Fibroblast of the aortic adventitia (primary cell): ENCODE results near the gene TSPAN18. TPM values are rescaled to one million over a fixed set of nuclear protein-coding genes. Genes with fewer than 3 reads are reported as not detected.

Experiments
- DNase-seq: peaks from one replicate; pipeline ENCODE4 v3.0.0-alpha.2; 2010; ENCODE audit warnings: low read depth
- H3K4me3 ChIP-seq: 2 replicates; pipeline ENCODE4 v1.5.1; 2011; ENCODE audit warnings: low read depth, mild to moderate bottlenecking, control low read depth, low read length, moderate library complexity
- total RNA-seq: library from RNA; depleted of rRNA; stranded (reverse); fragments of >200 nt; gene quantifications from 2 replicates; pipeline ENCODE4 v1.2.3, GENCODE V29; 2012; ENCODE audit warnings: low replicate concordance
- TF ChIP-seq, protein P1 (sequence below): IDR thresholded peaks from 2 replicates; pipeline ENCODE4 v1.5.1; 2011; ENCODE audit warnings: mild to moderate bottlenecking, low read length, control low read depth, inconsistent platforms; ENCODE audit not compliant: insufficient read depth

The TSPAN18 gene
- total RNA-seq, 1 donor, result under 0.01 TPM

DNA sequence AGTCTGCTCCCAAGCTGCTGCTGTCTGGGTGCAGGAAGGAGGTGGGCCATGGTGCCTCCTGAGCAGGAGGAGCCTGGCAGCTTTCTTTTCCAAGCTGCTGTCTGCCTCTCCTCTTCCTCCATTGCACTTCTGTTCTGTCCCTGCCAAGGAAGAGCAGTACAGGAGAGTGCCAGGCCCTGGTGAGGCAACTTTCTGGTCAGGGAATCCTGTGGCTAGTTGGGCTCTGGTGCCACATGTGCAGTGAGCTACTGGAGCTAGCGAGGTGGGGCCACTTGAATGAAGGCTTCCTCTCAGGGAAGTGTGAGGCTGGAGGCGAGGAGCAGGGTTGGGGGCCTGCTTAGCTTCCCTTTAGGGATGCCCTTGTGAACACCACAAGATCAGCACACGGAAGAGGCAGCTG is 90.0 kb downstream of the TSPAN18 start:
- DNase-seq, result no peak
- TF ChIP-seq, protein P1, sequence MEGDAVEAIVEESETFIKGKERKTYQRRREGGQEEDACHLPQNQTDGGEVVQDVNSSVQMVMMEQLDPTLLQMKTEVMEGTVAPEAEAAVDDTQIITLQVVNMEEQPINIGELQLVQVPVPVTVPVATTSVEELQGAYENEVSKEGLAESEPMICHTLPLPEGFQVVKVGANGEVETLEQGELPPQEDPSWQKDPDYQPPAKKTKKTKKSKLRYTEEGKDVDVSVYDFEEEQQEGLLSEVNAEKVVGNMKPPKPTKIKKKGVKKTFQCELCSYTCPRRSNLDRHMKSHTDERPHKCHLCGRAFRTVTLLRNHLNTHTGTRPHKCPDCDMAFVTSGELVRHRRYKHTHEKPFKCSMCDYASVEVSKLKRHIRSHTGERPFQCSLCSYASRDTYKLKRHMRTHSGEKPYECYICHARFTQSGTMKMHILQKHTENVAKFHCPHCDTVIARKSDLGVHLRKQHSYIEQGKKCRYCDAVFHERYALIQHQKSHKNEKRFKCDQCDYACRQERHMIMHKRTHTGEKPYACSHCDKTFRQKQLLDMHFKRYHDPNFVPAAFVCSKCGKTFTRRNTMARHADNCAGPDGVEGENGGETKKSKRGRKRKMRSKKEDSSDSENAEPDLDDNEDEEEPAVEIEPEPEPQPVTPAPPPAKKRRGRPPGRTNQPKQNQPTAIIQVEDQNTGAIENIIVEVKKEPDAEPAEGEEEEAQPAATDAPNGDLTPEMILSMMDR, result no peak
- no peak overlapping the region for H3K4me3 ChIP-seq

DNA sequence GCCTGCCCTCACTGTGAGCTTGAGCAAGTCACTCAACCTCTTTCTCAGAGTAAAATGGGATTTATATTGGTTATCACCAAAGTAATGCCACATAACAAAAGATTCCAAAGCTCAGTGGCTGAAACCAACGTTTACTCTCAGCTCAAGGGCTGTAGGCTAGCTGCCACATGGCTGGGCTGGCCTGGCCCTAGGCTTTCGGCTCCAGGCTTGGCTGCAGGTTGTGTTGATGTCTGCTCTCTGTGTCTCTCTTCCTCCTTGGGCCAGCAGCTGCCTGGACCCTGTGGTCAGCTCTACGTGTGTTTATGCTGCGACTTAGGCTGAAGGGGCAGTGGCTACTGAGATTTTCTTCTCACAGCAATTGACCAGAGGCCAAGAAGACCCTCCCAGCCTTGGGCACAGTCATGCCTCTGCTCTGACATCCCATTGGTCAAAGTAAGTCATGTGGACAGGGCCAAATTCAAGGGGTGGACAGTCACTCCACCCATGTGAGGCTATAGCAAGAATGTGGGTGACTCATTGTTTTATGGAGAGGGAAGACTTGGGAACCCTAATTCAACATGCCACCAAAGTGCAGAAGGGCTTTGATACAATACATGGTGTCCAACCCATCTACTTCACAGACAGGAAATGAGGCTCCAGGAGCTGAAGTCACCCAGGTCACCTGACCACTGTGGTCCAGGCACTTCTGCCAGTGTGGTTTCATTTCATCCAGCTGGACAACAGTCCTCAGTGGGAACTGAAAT is 90.6 kb downstream of the TSPAN18 start:
- TF ChIP-seq, protein P1, result no peak
- peak; percentile 19 for DNase-seq
- H3K4me3 ChIP-seq, result no peak overlapping the region

DNA sequence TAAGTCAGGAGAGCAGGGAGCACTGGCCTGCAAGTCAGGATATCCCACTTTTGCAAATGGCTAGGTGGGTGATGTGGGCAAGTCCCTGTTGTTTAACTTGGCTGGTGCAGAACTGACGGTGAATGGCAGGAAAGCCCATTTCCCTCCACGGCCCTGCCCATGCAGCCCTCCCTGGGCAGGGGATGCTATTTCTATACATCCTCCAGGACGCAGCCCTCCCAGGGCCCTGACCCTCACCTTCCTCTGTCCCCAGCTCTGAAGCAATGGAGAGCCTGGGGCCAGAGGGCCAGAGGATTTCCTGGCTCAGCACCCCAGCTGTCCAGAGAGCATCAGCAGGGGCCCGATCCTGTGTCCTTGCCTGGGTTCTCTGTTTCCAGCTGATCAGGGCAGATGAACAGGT is 91.3 kb downstream of the TSPAN18 start:
- no peak overlapping the region for H3K4me3 ChIP-seq
- DNase-seq, result no peak
- TF ChIP-seq, protein P1, result no peak

DNA sequence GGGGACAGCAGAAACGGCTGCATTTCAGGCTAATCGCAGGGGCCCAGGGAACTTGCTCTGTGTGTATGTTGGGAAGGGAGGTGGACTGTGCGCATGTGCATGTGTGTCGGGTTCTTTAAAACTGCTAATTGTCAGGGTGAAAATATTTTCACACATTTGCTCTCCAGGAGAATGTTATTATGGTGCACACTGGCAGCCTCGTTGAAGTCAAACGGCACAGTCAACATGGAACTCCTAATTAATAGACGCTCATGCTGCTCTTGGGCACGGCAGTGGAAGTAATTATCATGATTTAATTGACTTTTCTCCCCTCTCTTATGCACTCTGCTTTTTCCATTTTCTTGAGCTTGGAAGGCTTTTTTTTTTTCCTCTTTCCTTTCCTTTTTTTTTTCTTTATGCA is 92.6 kb downstream of the TSPAN18 start:
- no peak overlapping the region for H3K4me3 ChIP-seq
- no peak for DNase-seq
- TF ChIP-seq, protein P1, result no peak

DNA sequence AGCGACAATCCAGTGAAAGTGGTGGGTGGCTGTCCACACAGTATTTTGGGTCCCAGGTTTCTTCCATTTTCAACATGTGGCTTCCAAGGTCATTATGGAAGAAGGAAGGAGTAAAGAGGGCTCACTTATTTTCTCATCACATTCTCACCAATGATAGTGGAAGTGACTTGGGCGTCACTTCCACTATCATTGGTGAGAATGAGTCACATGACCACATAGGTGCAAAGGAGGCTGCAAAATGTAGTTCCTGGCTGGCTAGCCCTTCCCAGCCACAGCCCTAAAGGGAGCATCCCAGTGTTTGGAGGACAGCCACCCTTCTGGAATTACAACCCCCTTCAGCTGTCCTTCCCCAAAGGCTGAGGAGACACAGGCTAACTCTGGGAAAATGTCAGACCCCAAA is 95.6 kb downstream of the TSPAN18 start:
- H3K4me3 ChIP-seq, result no peak overlapping the region
- TF ChIP-seq, protein P1, result no peak
- no peak for DNase-seq

DNA sequence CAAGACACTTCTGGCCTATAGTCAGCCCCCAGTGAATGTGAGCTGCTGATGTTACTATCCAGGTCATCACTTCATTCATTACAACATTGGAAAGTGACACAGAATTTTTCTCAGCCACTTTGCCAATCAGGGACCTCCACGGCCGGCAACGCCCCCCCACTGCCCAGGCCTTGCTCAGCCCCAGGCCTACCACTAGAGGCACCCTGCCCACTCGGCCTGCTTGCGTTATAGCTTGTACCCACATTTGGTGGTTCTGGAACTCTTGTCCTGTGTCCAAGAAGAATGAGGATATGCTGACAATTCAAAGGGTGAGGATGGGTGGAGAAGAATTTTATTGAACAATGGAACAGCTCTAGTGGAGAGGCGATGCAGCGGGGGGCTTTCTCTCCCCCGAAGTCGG is 96.2 kb downstream of the TSPAN18 start:
- H3K4me3 ChIP-seq, result no peak overlapping the region
- TF ChIP-seq, protein P1, result peak; percentile 40
- DNase-seq, result no peak

DNA sequence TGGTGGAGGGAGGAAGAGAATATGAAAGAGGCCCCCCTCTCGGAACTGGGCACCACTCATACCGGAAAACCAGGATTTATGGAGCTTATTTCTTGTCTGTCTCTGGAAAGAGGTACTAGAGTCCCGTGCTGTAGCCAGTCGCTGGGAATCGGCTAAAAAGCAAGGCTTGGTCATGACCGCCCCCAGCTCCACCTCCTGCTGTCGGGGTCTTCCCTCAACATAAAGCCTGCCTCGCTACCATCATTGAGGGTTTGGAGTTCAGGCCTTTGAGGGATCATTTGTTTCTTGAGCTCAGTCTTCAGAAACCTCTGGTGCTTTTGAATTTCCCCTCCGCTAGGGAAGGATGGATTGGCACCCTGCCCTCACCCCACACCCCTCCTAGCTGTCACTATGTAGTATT is 97.1 kb downstream of the TSPAN18 start:
- DNase-seq, result no peak
- TF ChIP-seq, protein P1, result no peak

More for the DNA sequence above, 97.1 kb downstream of the TSPAN18 start:
- no peak overlapping the region for H3K4me3 ChIP-seq
